ENCODE results near the gene MBTPS1.

- TF ChIP-seq POLR2A (IDR thresholded peaks at IDR 0.05; ENCODE audit: extremely low read depth, insufficient read length) (no peak), CTCF (IDR thresholded peaks at IDR 0.05; ENCODE audit: low read depth, low read length) (no peak)
These were observed 22.9 kb downstream of the MBTPS1 start for GRCh38 chr16:84093879-84094270.
